Adrenal gland (tissue), 12 donors: Measurements from ENCODE around the gene PPP1R9A. TPM values are rescaled to one million over a fixed set of nuclear protein-coding genes. Genes with fewer than 3 reads are reported as not detected.

ENCODE experiments used
- DNase-seq, 7 donors: peaks; one replicate each; pipeline ENCODE4 v3.0.0-alpha.2; 2019 to 2020
- H3K27ac ChIP-seq, 5 donors: fragments of 200-600 bp; sonication (generic) in 4 of 5; 1 replicate in 3 of 5; 2 replicates in 2 of 5; pipeline versions ENCODE4 v1.5.1 to v1.8.0; 2016 to 2020; ENCODE audit warnings: mild to moderate bottlenecking in 1 of 5
- H3K27me3 ChIP-seq: fragments of 200-600 bp; 2 replicates; pipeline ENCODE4 v1.8.0; 2021
- H3K36me3 ChIP-seq, 2 donors: fragments of 200-600 bp; replicated peaks in 1 of 2; 1 replicate in 1 of 2; 2 replicates in 1 of 2; pipeline versions ENCODE4 v1.5.1 to v1.8.0; 2018 to 2022
- H3K4me1 ChIP-seq, 2 donors: fragments of 200-600 bp; replicated peaks in 1 of 2; 1 replicate in 1 of 2; 2 replicates in 1 of 2; pipeline versions ENCODE4 v1.5.1 to v1.8.0; 2018 to 2021
- H3K4me3 ChIP-seq, 4 donors: fragments of 200-600 bp; sonication (generic) in 3 of 4; one replicate each; pipeline ENCODE4 v1.5.1; 2016 to 2018
- H3K9me3 ChIP-seq, 3 donors: fragments of 200-600 bp; sonication (generic) in 1 of 3; replicated peaks in 1 of 3; 1 replicate in 2 of 3; 2 replicates in 1 of 3; pipeline versions ENCODE4 v1.5.1 to v1.8.0; 2016 to 2021
- CTCF ChIP-seq, 6 experiments: fragments of 450-650 bp in 4 of 6; fragments of 200-600 bp in 2 of 6; sonication (generic) in 1 of 6; IDR thresholded peaks; 1 replicate in 5 of 6; 2 replicates in 1 of 6; pipeline versions ENCODE4 v1.5.1 to v1.8.0; 2016 to 2021; ENCODE audit warnings: antibody characterized with exemption in 6 of 6, mild to moderate bottlenecking in 2 of 6, moderate library complexity in 1 of 6
- POLR2A ChIP-seq, 2 donors: fragments of 450-650 bp; IDR thresholded peaks; one replicate each; pipeline ENCODE4 v1.6.1; 2017; ENCODE audit warnings: antibody characterized with exemption in 2 of 2, mild to moderate bottlenecking in 2 of 2, moderate library complexity in 1 of 2
- WGBS, 4 donors: extraction: QIAGEN DNeasy Blood & Tissue Kit in 2 of 4; methylation state at CpG; one replicate each; pipeline versions ENCODE4 v1.1.5 to v1.1.7; 2013 to 2017; 5-methylcytosine and 5-hydroxymethylcytosine counted together
- intact Hi-C, 2 donors: fragments of 100-400 bp; cut with DNase I; formaldehyde crosslinking; loops; one replicate each; pipeline versions ENCODE4 v1.14.1 to v1.15.0; 2022 to 2023
- polyA plus RNA-seq, 3 donors: library from polyadenylated mRNA; stranded (reverse); fragments of 200-250 nt in 2 of 3; fragments of 350-450 nt in 1 of 3; fragmentation: Illumina TruSeq in 1 of 3; extraction: RNeasy Lipid Tissue Mini Kit (QIAGEN cat#74804) in 1 of 3; gene quantifications; one replicate each; pipeline ENCODE4 v1.2.3, GENCODE V29; 2013 to 2014
- total RNA-seq, 9 donors: library from RNA; depleted of rRNA in 4 of 9; stranded (reverse); fragments of >200 nt in 4 of 9; fragments of 120-200 nt in 1 of 9; fragmentation: NEBNext Ultra II Directional in 1 of 9; extraction: Animal tissue kit (Norgen Biotek cat#: 25700) in 1 of 9; gene quantifications; one replicate each; pipeline versions ENCODE4 v1.1.0 to v1.2.4, GENCODE V29; 2013 to 2023
- donor health status: healthy with polysubstance abuse.
- donor health status: Bipolar disorder and iron deficiency.
- donor health status: DM: yes; HTN: yes; CAD: no.
- donor health status: DM: no; HTN: no; CAD: no.
- donor health status: DM: no; HTN: no; CAD: no.
- donor health status: DM: yes; HTN: yes; CAD: no.

The PPP1R9A gene
- total and polyA plus RNA-seq, 12 donors = 7.2 to 86.0 (median 40.6) TPM

GRCh38 chr7:94903971-94904370 is 3.4 kb upstream of the PPP1R9A start:
- no peak overlapping the region for H3K4me3 ChIP-seq
- H3K27ac ChIP-seq = no peak overlapping the region
- TF ChIP-seq CTCF (IDR thresholded peaks at IDR 0.05) = no peak
- TF ChIP-seq POLR2A (IDR thresholded peaks at IDR 0.05) = no peak
- H3K4me1 ChIP-seq = peaks cover 0 to 8% of the 10 kb centered on the region in 2 donors
- H3K9me3 ChIP-seq = no peaks in the 10 kb centered on the region
- intact Hi-C loops = loop anchor here in 1 of 2 donors (10.0 kb wide), 1 partner anchor 239 kb away; no protein-coding TSS in a partner anchor
- DNase-seq = no peak
- H3K36me3 ChIP-seq = no peaks in the 10 kb centered on the region
- no peaks in the 10 kb centered on the region for H3K27me3 ChIP-seq

- intact Hi-C loops = loop anchor here in 1 of 2 donors (10.0 kb wide), 1 partner anchor 240 kb away; no protein-coding TSS in a partner anchor
- no peaks in the 10 kb centered on the region for H3K27me3 ChIP-seq
- H3K4me1 ChIP-seq = peaks cover 0 to 18% of the 10 kb centered on the region in 2 donors
- 88 to 97% (median 95%) methylated on average over 1 of the region's 1 CpG for WGBS, 4 donors
- H3K9me3 ChIP-seq = no peaks in the 10 kb centered on the region
- H3K36me3 ChIP-seq = no peaks in the 10 kb centered on the region
- no peak for DNase-seq
- no peak overlapping the region for H3K27ac ChIP-seq
- TF ChIP-seq POLR2A (IDR thresholded peaks at IDR 0.05) (no peak), CTCF (IDR thresholded peaks at IDR 0.05) (no peak)
- no peak overlapping the region for H3K4me3 ChIP-seq
Observed at GRCh38 chr7:94904982-94905381, 2.4 kb upstream of the PPP1R9A start.

GRCh38 chr7:94906065-94906851 is 1.1 kb upstream of the PPP1R9A start:
- peak overlapping the region in 2 of 5 donors; percentile 86 to 95 for H3K27ac ChIP-seq
- 69 to 88% (median 78%) methylated on average over 8 of the region's 8 CpGs for WGBS, 4 donors
- TF ChIP-seq POLR2A (IDR thresholded peaks at IDR 0.05) = no peak
- no peak for TF ChIP-seq CTCF (IDR thresholded peaks at IDR 0.05)
- H3K36me3 ChIP-seq = no peaks in the 10 kb centered on the region
- H3K4me1 ChIP-seq = peaks cover 0 to 18% of the 10 kb centered on the region in 2 donors
- H3K27me3 ChIP-seq = no peaks in the 10 kb centered on the region
- H3K9me3 ChIP-seq = no peaks in the 10 kb centered on the region
- no peak overlapping the region for H3K4me3 ChIP-seq
- intact Hi-C loops = loop anchor here in 1 of 2 donors (10.0 kb wide), 1 partner anchor 241 kb away; no protein-coding TSS in a partner anchor
- no peak for DNase-seq

GRCh38 chr7:94907811-94908322 is 473 bp downstream of the PPP1R9A start:
- H3K27me3 ChIP-seq = no peaks in the 10 kb centered on the region
- H3K27ac ChIP-seq = peak overlapping the region; percentile 36 to 95 (median 86)
- H3K4me1 ChIP-seq = peaks cover 6 to 28% of the 10 kb centered on the region in 2 donors
- 0 to 1% (median 0%) methylated on average over 5 to 65 of the region's 65 CpGs for WGBS, 4 donors
- TF ChIP-seq POLR2A (IDR thresholded peaks at IDR 0.05) (no peak), CTCF (IDR thresholded peaks at IDR 0.05) (peak in 1 of 6 experiments; percentile 1)
- DNase-seq = peak in 6 of 7 donors; percentile 31 to 49 (median 45)
- intact Hi-C loops = loop anchor here in 1 of 2 donors (10.0 kb wide), 1 partner anchor 243 kb away; no protein-coding TSS in a partner anchor
- peak overlapping the region in 3 of 4 donors; percentile 0 to 77 (median 43) for H3K4me3 ChIP-seq
- H3K9me3 ChIP-seq = no peaks in the 10 kb centered on the region
- no peaks in the 10 kb centered on the region for H3K36me3 ChIP-seq
